GM21528 (cell line): ENCODE measurements around the gene GAD1.

ENCODE experiments used
- ATAC-seq: cut with Tn5 transposase; IDR thresholded peaks from one replicate; pipeline ENCODE4 v1.9.1; 2021; ENCODE audit warnings: mild to moderate bottlenecking, moderate library complexity; ENCODE audit not compliant: unreplicated experiment, low FRiP score

Gene GAD1

DNA sequence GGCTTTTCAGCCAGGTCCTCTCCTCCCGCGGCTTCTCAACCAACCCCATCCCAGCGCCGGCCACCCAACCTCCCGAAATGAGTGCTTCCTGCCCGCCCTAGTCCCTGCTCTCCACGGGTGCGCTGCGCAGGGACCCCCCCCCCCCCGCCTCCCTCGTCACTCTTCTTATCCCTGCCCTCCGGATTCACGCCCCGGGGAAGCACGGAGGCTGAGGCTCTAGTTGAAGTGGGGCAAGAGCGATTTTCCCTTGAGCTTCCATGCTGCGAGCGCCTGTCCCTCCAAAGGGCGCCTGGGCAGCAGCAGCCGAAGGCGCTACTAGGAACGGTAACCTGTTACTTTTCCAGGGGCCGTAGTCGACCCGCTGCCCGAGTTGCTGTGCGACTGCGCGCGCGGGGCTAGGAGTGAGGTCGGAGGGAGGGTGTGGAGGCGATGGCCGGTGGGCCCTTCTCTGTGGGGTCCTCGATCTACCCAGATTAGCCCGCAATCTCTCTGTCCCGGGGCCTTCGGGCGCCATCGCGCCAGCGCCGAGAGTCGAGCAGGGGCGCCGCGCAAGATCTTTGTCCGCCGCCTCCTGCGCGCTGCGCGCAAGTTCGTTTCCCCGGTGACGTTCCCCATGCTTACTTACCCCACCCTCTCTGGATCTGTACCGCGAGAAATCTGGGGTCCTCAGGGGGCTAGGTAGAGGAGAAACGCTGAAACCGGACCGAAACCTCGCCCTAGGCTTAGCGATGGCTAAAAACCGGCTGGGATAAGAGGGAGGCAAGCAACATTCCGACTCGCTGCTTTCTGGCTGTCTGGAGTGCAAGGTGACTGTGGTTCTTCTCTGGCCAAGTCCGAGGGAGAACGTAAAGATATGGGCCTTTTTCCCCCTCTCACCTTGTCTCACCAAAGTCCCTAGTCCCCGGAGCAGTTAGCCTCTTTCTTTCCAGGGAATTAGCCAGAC is 677 bp downstream of the GAD1 start:
- peak; percentile 7 for ATAC-seq

DNA sequence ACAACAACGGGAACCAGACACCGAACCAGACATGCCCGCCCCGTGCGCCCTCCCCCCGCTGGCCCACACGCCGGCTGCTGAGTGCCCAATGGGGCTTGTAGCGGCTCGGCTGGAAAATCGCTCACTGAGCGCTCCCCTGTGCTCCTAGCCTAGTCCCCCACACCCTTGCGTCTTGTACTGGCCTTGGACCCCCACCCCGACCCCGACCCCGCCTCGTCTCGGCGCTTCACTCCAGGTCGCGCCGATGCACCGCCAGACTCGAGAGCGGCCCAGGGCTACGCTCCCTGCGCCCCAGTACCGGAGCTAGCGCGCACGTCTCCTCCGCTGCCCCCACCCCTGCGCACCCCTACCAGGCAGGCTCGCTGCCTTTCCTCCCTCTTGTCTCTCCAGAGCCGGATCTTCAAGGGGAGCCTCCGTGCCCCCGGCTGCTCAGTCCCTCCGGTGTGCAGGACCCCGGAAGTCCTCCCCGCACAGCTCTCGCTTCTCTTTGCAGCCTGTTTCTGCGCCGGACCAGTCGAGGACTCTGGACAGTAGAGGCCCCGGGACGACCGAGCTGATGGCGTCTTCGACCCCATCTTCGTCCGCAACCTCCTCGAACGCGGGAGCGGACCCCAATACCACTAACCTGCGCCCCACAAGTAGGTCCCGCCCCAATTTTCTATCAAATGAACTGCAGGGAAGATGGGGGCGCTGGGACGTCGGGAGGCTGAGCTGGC is 1.5 kb downstream of the GAD1 start:
- no peak for ATAC-seq

DNA sequence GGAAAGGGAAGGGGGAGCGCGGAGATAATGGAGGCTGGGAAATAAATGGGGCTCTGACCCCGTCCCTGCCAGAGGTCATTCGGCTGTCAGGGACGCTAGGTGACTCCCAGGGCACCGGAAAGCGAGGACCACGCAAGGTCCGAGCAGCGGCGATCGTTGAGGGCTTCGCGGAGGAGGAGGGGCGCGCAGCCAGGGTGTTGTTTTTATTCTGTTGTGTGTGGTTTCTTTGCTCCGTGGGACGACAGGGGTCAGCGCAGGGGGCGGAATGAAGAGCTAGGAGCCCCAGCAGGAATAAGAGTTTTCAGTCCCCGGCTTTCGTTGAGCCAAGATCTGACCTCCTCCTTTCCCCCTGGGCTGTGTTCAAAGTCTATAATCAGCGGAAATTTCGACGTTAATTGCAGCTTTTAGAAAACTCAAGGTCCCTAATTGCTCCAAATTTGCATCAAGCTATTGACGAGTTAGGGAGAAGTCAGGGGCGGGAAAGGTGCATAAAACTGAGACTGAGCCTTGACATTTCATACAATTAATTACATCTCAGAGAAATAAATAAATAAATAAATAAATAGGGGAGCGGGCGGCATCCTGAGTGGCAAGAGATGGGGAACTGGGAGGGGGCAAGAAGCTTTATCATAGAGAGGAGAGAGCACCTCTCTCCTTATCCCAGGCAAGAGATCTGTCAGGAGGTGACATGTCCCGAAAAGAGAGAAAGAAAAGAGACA is 2.2 kb downstream of the GAD1 start:
- ATAC-seq: no peak

DNA sequence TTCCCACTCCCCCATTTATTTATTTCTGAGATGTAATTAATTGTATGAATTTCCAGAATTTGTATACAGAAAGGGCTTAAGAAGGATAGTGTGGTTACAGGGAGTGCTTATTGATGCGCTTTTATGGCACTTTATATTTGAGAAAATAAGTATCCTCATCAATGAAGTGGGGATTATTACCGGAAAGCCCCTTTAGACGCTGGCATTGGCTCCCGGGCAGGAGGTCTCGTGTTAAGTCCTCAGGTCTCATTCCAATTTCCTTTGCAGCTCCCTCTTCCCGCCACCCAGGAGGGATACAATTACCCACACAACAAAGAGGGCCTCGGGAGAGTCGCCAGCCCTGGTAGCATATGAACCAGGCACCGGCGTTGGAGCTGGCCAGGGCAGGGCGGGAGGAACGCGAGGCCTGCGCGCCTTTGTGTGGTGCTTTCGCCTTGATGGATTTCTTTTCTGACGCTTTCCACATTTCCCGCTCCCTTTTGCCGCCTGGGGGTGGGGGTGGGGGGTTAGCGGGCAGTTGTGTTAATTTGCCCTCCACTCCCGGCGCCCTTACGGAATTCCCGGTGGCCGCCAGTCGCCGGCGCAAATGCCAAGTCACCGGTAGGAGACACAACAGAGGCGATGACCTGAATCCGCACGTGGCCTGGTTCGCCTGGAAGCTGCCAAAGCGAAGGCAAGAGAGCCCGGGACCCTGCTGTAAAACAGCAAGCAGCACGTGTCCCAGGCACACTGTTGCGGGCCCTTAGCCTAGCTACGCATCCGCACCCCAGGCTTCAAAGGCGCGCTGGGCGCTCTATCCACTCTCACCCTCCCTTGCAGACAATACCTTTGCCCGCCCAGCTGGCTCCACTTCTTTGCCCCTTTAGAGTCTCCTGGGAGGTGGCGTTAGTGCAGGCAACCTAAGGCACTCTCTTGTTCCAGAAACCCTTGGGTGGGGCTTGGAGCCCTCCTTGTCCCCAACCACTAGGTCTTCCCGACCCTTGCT is 3.3 kb downstream of the GAD1 start:
- ATAC-seq: no peak

DNA sequence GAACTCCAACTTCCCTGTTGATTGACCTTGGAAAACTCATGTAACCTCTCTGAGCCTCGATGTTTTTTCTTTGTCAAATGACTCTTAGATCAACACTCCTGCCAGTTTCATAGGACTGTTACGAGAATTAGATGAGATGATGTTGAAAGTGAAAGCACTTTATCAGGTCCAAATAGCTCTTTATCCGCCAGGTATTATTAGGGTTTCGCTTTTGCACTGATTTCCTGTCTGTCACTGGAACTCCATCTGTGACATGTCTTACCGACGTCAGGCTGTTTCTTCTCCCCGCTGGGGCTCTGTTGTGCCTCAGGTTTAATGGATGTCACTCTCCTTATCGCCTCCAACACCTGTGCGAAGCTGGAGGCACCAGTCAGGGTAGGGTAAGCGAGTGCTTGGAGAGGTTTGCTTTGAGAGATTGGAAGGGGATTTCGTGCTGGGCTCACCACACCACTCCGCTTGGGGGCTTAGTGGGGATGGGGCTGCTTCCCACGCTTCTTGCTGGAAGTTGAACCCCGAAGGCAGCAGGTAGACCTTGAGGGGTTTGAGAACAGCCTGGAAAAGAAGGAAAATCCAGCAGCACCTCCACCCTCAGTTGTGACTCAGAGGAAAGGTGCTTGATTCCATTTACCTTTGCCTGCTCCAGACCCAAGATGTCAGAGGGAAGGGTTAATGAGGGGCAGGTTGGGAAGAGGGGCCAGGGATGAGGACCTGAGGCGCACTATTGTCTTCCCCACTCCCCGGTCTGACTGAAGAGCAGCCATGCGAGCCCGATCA is 4.3 kb downstream of the GAD1 start:
- ATAC-seq: no peak

DNA sequence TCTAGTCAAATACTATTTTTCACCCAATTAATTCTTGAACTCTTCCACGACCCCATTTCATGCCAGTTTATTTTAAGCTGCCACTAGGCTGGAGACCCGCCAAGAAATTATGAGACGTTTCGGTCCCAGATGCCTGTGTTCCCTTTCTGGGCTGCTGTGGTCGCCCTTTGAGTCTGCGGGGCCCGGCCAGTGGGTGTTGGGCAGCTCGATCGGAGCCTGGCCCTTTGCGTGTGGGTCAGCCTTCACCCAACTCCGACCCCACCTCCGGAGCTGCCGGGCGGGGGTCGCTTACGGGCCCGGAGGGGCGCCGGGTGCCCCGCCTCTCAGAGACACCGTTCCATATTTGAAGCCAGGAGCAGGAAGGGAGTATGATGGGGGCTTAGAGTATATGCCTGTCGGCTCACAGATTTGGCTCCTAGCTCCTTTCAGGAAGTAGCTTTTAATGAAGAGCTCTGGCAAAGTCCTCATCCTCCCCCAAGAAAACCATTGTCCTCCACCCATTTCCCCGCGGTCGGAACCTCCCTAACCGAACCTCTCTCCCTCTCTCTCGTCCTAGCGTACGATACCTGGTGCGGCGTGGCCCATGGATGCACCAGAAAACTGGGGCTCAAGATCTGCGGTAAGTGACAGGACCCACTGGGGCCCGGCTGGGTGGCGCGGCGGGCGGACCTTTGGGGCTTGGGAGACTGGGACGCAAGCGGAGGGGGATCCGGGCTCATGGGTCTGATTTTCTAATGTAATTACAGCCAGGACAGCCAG is 5.0 kb downstream of the GAD1 start:
- no peak for ATAC-seq

DNA sequence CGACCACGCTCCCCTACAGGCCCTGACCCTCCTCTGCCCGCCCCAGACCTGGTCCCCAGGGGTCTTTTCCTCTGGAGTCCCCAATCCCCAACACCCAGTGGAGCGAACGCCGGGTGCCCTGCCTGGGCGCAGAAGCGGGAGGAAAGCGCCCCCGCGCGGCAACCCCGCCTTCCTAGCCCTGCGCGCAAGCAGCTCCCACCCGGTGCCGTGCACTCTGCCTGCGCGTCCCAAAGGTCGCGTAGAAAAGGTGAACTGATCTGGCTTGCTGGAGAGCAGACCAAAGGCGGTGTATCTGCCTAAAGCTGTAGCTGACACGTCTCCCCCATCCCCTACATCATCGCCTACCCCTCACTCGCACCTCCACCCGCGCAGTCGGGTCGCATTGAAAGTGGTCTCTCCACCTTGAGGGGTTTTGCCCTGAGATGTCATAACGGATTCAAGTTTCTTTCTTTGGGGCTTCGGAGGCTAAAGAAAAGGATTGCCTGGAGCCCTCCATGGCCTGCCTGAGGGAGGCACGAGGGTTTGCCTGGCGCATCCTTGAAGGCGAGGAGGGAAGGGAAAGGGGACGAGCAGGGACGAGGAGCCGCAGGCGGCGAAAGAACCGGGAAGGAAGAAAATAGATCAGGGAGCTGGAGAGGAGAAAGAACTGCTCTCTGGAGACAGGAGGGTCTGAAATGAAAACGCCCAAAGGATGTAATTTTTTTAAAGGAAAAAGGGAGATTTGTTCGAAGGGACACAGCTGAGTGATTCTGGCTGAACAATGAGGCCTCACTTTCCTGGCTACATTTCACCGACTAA is 5.8 kb downstream of the GAD1 start:
- no peak for ATAC-seq

DNA sequence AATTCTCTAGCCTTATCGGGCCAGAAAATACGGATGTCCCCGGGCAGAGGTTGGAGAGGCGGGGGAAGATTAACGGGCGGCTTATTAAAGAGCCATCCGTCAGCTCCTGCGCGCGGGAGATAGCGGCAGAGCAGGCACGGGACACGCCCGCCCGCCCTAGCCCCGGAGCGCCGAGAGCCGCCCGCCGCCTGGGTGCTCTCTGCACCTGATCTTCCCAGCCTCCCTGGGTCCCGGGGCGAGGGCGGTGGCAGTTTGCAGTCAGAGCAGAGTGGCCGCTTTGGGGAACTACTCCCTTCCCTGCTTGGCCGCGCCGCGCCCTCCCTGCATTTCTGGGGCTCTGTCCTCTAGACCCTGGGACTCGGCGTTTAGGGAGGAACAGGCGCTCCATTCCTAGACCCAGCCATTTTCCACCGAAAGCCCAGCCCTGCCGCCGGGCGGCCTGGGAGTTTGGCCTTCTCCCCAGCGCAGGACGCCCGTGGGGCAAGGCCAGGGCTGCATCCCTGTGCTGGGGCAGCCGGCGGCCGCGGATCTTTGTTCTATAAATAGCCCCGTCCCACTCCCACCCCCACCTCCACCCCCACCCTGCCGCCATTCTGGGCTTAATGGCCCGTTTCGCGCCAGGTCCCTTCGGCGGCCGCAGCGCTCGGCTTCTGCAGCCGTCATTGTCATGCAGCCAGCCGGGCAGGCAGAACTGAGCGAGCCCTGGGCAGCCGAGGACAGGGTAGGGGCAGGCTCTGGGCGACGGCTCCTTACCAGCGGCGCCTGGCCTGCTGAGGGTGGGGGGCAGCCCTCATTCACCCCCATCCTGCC is 6.6 kb downstream of the GAD1 start:
- no peak for ATAC-seq

DNA sequence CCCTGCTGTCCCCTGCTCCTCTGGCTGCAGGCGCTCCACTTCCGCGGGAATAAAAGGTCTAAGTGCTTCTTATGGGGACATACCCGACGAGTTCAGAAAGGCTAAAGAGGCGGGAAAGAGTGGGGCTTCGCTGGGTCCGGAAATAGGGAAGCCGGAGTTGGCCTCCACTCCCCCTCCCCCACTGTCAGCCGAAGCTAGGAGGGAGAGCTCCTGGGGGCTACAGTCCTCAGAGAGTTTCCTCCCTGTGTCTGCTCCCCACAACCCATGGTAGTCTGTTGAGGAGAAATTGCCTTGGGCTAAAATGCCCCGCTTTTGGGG is 7.2 kb downstream of the GAD1 start:
- no peak for ATAC-seq

DNA sequence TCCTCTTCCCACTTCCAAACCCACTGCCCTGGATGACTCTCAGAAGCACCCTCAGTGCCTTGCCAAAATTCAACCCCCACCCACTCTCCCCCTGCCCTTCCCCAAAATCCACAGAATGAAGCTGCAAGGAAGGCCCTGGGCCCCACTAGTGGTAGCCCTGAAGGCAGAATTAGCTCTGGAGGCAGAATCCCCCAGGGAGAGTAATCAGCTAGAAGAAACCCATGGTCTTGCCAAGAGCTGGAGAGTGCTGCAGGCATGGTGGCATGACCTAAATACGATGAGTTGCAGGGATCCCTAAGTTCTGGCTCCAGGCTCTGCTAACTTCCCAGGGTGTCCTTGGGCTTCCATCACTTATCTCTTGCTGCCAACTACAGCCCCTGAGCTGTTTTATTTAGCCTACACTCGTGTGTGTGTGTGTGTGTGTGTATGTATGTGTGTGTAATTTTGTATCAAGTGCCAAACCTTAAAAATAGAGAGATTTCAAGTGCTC is 7.9 kb downstream of the GAD1 start:
- ATAC-seq: no peak

DNA sequence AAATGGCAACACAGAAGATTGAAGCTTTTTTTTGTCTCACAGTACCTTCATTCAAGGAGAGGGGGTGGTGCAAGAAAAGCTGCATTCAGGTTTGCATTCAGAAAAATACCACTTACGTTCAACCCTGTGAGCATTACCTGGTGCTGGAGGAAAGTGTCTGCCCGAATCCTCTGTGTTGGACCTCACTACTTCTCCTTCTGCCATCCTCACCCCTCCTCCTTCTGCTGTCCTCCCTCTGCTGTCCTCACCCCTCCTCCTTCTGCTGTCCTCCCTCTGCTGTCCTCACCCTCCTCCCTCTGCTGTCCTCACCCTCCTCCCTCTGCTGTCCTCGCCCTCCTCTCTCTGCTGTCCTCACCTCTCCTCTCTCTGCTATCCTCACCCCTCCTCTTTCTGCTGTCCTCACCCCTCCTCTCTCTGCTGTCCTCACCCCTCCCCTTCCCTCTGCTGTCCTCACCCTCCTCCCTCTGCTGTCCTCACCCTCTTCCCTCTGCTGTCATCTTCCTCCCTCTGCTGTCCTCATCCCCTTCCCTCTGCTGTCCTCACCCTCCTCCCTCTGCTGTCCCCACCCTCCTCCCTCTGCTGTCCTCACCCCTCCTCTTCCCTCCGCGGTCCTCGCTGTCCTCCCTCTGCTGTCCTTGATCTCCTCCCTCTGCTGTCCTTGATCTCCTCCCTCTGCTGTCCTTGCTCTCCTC is 11.3 kb downstream of the GAD1 start:
- ATAC-seq: no peak

DNA sequence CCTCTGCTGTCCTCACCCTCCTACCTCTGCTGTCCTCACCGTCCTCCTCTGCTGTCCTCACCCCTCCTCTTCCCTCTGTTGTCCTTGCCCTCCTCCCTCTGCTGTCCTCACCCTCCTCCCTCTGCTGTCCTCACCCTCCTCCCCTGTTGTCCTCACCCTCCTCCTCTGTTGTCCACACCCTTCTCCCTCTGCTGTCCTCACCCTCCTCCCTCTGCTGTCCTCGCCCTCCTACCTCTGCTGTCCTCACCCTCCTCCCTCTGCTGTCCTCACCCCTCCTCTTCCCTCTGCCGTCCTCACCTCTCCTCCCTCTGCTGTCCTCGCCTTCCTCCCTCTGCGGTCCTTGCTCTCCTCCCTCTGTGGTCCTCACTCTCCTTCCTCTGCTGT is 11.8 kb downstream of the GAD1 start:
- no peak for ATAC-seq

DNA sequence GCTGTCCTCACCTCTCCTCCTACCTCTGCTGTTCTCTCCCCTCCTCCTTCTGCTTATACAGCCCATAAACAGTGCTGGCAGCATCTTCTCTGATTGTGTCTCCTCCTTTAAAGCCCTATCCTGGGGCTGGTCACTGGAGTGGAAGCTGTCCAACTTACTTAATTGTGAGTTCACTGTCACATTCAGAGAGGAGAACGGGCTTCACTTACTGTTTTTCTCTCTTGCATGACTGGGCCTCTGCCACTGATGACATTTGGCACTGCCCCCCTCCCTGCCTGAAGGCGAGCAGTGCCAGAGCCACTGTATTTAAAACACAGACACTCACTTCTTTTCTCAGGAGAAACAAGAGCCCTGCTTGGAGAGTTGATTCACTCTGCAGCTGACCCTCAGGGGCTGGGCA is 12.3 kb downstream of the GAD1 start:
- no peak for ATAC-seq

DNA sequence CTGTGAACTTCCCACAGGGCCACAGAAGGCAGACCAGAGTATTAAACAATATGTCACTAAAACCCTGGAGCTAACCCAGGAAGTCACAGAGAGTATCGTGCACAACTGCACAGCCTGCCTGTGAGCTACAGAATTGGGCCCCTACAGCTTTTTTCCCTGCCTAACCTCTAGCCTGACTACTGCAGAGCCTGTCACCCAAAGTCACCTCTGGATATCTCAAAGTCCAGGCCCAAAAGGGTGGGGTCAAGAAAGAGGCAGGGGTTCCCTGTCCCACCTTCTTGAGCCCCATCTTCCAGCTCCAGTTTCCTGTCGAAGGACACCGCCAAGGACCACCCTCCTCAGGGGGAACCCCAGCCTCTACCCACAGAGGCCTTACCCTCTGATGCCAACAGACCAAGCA is 13.5 kb downstream of the GAD1 start:
- no peak for ATAC-seq

DNA sequence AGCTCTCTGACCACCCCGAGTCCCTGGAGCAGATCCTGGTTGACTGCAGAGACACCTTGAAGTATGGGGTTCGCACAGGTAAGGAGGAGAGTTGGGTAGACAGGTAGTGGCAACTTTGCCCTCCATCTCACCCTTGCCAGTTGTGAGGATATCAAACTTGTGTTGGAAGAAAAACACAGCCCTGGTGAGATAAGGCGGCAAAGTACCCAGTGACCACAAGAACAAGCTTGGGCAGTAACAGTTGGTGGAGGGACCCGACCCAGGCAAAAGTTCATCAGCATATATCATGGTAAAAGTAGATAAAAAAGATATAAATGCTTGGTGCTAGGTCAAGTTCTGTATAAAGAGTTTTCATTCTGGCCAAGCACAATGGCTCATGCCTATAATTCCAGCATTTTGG is 14.4 kb downstream of the GAD1 start:
- no peak for ATAC-seq

DNA sequence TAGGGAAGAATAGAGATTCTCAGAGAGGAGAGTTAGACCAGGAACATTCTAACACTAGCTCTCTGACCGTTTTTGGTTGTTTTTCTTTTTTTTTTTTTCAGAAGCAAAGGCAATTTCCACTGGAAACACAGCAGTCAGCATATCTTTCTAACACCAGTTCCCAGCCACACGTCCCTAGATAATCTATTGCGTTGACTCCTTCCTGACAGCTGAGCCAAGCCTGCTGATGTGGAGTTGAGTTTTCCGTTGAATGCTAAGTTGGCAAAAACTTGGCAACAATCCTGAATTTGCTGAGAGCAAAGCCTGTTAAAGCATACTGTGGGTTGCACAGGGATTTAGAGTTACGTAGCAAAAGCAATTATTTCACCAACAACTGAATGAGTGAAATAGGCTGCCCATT is 19.3 kb downstream of the GAD1 start:
- no peak for ATAC-seq
